NCI-H1092 (cell line): ENCODE results near the gene NGLY1.
A peak's percentile ranks its signal among the peaks of the same experiment; 100 is the strongest.

Source experiments
- DNase-seq: peaks from one replicate; lab custom pipeline; 2025; lab: John Stamatoyannopoulos, UW

The NGLY1 gene

DNA sequence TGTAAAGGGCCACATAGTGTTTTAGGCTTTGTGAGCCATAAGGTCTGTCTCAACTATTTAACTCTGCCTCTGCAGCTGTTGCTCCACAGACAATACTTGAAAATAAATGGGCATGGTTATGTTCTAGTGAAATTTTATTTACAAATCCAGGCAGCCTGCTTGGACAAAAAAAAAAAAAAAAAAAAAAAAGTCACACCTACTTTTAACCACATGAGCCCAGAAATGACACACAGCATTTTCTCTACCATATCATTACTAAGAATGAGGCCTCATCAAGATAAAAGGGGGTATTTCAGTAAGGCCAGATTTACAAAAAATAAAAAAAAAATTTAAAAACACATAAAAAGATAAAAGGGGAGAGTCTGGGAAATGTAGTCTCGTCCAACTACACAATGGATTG lies 1.7 kb upstream of the NGLY1 start:
- DNase-seq = no peak

- peak; percentile 45 for DNase-seq
These were observed 644 bp upstream of the NGLY1 start for GRCh38 chr3:25783661-25784512.

DNA sequence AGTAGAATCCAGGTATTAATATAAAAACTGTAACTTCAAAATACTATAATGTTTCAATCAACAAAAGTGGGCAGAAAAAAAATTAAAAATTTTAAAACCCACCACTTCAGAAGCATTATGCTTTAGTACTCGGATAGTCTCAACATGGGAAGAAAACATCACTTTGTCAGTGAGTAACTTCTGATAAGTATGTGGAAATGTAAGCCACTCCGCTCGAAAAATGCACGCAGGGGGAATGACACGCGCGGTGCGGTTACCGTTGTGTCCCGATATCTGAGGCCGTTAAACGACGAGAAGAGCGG lies 656 bp downstream of the NGLY1 start:
- DNase-seq = no peak

DNA sequence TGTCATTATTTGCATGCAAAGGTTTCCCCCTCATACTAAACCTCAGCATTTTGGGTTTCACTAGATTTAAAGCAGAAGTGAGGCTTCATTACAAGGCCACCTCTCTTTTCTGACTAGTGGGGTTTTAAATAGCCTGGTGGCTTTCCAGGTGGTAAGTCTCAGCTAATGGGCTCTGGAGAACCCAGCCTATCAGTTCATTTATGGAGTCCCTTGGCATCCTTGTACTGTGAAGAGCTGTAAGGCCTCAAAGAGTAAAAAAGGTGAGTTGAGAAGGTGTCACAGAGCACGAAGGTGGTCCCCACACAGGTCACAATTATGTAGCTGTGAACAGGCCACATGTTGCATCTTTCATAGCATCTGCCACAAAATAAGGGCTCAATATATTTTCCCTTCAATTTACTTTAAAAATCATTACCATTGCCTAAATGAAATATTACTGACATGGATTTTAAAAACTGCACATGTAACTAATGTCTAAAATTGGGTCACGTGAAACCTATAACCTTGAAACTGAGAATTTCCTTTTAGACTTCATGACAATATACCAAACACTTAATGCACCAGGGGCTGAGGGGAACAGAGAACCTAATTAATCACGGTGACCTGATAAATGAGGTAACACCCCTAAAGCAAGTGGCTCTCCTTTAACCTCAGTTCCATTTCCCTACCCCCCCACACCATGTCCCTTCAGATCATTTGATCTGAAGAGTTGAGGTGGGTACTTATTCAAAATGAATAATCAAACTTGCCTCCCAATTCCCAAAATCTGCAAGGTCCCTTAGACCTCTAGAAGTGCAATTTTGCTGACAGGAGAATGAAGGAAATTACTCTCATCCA lies 1.3 kb downstream of the NGLY1 start:
- no peak for DNase-seq

GRCh38 chr3:25781145-25781757 lies 2.0 kb downstream of the NGLY1 start:
- no peak for DNase-seq

DNA sequence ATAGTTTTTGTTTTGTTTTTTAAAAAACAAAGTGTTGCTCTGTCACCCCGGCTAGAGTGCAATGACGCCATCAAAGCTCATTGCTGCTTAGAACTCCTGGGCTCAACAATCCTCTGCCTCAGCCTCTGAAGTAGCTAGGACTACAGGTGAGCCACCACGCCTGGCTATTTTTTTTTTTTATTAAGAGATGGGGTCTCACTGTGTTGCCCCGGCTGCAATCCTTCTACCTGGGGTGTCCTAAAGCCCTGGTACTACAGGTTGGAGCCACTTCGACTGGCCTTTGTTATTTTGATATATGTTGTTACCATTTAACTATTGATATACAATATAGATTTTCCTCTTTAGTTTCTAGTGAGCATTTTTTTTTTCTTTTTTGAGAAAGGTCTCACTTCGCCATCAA lies 2.6 kb downstream of the NGLY1 start:
- DNase-seq = no peak

DNA sequence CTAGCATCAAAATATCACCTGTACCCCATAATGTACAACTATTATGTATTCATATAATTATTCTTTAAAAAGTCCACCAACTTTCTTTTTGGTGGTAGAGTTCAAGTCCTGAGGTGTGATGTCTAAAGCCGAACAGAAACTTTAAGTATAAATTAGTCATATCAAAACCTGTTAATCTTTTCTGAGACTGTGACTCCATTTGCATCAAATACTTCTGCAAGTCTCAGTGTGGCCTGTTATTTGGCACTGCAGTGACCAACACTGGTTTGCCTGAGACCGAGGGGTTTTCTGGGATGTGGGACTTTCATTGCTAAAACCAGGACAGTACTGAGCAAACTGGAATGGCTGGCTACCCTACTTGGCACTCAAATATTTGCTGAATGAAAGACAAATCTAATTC lies 7.3 kb downstream of the NGLY1 start:
- no peak for DNase-seq

GRCh38 chr3:25768851-25769250 lies 14.4 kb downstream of the NGLY1 start:
- no peak for DNase-seq

- no peak for DNase-seq
These were observed 31.5 kb downstream of the NGLY1 start for GRCh38 chr3:25751725-25752124.

DNA sequence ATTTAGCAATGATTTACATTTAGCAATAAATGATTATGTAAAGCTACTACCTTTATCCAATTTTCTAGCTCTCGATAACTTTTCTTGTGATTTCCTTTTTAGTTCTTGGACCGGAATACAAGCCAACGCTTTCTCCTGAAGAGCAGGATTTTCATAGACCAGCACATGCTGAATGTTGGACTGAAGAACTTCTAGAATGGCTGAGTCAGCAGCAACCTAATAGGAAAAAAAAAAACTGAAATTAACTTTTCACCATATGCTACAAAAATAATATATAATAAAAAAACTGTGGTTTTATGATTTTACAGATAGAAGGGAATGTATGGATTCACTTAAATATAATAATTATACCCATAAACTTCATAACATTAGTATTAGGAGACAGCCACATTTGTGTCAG lies 32.2 kb downstream of the NGLY1 start:
- DNase-seq = no peak

GRCh38 chr3:25749031-25749581 lies 34.1 kb downstream of the NGLY1 start:
- no peak for DNase-seq

GRCh38 chr3:25748189-25748588 lies 35.1 kb downstream of the NGLY1 start:
- DNase-seq = no peak

DNA sequence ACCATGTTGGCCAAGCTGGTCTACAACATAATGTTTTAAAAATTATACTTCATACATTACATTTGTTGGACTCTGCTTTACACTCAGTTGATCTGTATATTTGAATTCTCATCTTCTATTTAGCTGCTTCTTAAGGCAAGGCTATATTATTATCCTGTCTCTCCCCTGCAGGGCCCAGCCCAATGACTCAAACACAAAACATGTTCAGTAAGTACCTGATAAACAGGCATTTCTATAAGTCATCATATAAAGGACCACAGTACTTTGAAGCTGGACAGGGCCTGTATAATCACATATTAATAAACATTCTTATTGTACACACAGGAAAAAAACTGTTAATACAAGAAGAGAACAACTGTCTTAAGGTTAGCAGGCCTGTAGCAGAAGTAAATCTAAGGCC lies 36.2 kb downstream of the NGLY1 start:
- DNase-seq = no peak

GRCh38 chr3:25744470-25744869 lies 38.8 kb downstream of the NGLY1 start:
- DNase-seq = no peak

DNA sequence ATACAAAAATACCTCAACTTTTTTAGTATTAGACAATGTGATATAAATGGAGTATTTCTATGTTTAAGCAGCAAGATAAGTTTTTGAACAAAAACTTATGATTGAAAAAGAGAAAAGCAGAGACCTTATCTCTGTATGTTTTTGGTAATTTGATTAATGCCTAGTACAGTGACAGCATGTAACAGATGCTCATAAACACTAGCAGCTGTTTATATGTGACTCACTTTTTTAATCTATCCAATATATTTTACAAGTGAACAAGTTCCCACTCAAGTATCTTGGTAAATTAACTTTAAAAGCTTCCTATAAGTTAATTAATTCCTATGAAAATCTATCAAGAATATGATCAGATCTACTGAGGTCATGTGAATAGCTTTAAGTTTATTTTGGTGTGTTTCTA lies 55.1 kb downstream of the NGLY1 start:
- DNase-seq = no peak

DNA sequence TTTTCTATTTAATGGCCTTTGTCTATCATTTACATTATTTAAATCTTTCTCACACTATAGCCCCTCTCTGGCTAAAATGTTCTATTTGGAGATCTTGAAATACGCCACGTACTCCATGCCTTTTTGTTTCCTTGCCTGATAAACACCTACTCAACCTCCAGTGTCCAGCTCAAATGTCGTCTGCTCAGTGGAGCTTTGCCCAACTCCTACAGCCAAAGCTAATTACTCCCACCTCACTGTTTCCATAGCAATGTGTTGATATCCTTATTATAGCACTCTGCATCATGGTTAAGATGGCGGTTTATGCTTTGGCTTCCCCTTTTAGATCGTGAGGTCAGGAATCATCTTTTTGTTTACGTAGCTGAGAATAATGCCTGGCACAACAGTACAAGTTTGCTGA lies 55.9 kb downstream of the NGLY1 start:
- no peak for DNase-seq

- DNase-seq = no peak
These were observed 57.4 kb downstream of the NGLY1 start for GRCh38 chr3:25725810-25726209.

GRCh38 chr3:25724948-25725645 lies 58.1 kb downstream of the NGLY1 start:
- DNase-seq = no peak

DNA sequence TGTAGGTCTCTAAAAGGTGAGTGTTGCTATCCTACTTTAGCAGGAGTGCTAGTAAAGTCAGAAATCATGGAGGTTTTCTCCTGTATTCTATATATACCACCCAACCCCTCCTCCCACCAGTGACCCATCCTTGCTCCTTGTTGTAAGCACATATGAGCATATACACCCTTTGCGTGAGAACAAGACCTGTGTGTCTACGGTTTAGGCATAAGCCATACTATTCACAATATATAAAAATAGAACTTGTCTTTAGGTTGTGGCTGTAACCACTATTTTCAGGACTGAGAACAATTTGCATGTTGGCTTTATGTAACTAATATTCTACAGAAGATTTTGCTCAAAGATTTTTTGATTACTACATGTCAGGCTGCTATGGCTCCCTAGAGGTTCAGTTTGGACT lies 59.4 kb downstream of the NGLY1 start:
- DNase-seq = no peak

- no peak for DNase-seq
These were observed 63.9 kb downstream of the NGLY1 start for GRCh38 chr3:25719321-25719720.

GRCh38 chr3:25713341-25713985 lies 69.8 kb downstream of the NGLY1 start:
- DNase-seq = no peak

DNA sequence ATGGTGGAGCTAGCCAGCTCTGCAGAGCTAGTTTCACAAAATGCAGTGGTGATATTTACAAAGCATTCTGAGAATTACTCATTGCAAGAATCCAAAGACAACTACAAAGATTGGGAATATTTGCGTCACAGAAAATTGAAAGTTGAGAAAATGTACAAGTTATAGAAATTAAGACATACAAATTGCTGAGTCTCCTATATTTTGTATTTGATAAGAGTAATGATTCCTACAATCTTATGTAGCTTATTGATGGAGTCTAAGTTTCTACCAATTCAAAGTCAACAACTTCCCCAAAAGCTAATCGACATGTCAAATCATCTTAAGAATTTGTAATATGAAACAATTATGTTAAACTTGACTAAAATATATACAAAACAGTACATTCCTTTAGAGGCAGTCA lies 72.2 kb downstream of the NGLY1 start:
- no peak for DNase-seq
